ENCODE data around the gene WDFY3.

WDFY3 gene

GRCh38 chr4:84790769-84791565 is 175.5 kb downstream of the WDFY3 start:
- H3K4me3 ChIP-seq: no peak overlapping the region
- no peak for TF ChIP-seq CTCF (IDR thresholded peaks at IDR 0.05)
- H3K27ac ChIP-seq: no peak overlapping the region
- DNase-seq (ENCODE audit: low spot score): no peak

- H3K27ac ChIP-seq: no peak overlapping the region
- no peak for DNase-seq (ENCODE audit: low spot score)
- no peak for TF ChIP-seq CTCF (IDR thresholded peaks at IDR 0.05)
- no peak overlapping the region for H3K4me3 ChIP-seq
Observed at GRCh38 chr4:84786478-84786877, 180.0 kb downstream of the WDFY3 start.

- H3K27ac ChIP-seq: no peak overlapping the region
- DNase-seq (ENCODE audit: low spot score): no peak
- no peak overlapping the region for H3K4me3 ChIP-seq
- no peak for TF ChIP-seq CTCF (IDR thresholded peaks at IDR 0.05)
Observed at GRCh38 chr4:84782517-84782916, 184.0 kb downstream of the WDFY3 start.

- DNase-seq (ENCODE audit: low spot score): no peak
- no peak for TF ChIP-seq CTCF (IDR thresholded peaks at IDR 0.05)
- H3K27ac ChIP-seq: no peak overlapping the region
Observed at GRCh38 chr4:84780719-84781118, 185.8 kb downstream of the WDFY3 start.

GRCh38 chr4:84778041-84778440 is 188.4 kb downstream of the WDFY3 start:
- no peak overlapping the region for H3K4me3 ChIP-seq
- TF ChIP-seq CTCF (IDR thresholded peaks at IDR 0.05): no peak
- no peak for DNase-seq (ENCODE audit: low spot score)
- H3K27ac ChIP-seq: no peak overlapping the region

More at GRCh38 chr4:84780719-84781118, 185.8 kb downstream of the WDFY3 start:
- no peak overlapping the region for H3K4me3 ChIP-seq

GRCh38 chr4:84767168-84767567 is 199.3 kb downstream of the WDFY3 start:
- TF ChIP-seq CTCF (IDR thresholded peaks at IDR 0.05): no peak
- H3K4me3 ChIP-seq: no peak overlapping the region
- H3K27ac ChIP-seq: no peak overlapping the region
- no peak for DNase-seq (ENCODE audit: low spot score)

GRCh38 chr4:84753321-84753972 is 213.0 kb downstream of the WDFY3 start:
- no peak for TF ChIP-seq CTCF (IDR thresholded peaks at IDR 0.05)
- H3K4me3 ChIP-seq: no peak overlapping the region
- no peak for DNase-seq (ENCODE audit: low spot score)
- H3K27ac ChIP-seq: no peak overlapping the region

Data from coronary artery (tissue), 2 donors.